OCI-LY1 (cell line): ENCODE measurements around the gene CHPF.

ENCODE experiments used
- H2AFZ ChIP-seq: fragments of 200-600 bp; sonication (generic), shearing (Covaris generic); 2 replicates; pipeline ENCODE4 v1.6.0; 2014; ENCODE audit warnings: antibody characterized with exemption, mild to moderate bottlenecking, low read length
- H3F3A ChIP-seq: fragments of 200-600 bp; sonication (generic), shearing (Covaris generic); 2 replicates; pipeline ENCODE4 v1.6.0; 2014; ENCODE audit warnings: mild to moderate bottlenecking, antibody characterized with exemption, low read length, moderate library complexity; ENCODE audit not compliant: insufficient read depth
- H3K27ac ChIP-seq: fragments of 200-600 bp; sonication (generic); 2 replicates; pipeline ENCODE4 v1.5.1; 2014; ENCODE audit warnings: low read length, mixed run types, mild to moderate bottlenecking, low read depth; ENCODE audit not compliant: poor library complexity, severe bottlenecking
- H3K27me3 ChIP-seq: fragments of 200-600 bp; sonication (generic); 2 replicates; pipeline ENCODE4 v1.6.0; 2014; ENCODE audit warnings: antibody characterized with exemption, mild to moderate bottlenecking, low read length, moderate library complexity; ENCODE audit not compliant: insufficient read depth
- H3K36me3 ChIP-seq: fragments of 200-600 bp; sonication (generic); 2 replicates; pipeline ENCODE4 v1.6.1; 2014; ENCODE audit warnings: mild to moderate bottlenecking, antibody characterized with exemption, low read length, moderate library complexity, mixed read lengths; ENCODE audit not compliant: insufficient read depth
- H3K4me1 ChIP-seq: fragments of 200-600 bp; sonication (generic); 2 replicates; pipeline ENCODE4 v1.5.1; 2014; ENCODE audit warnings: mild to moderate bottlenecking, low read length, moderate library complexity; ENCODE audit not compliant: insufficient read depth, severe bottlenecking
- H3K4me2 ChIP-seq: fragments of 200-600 bp; sonication (generic), shearing (Covaris generic); 2 replicates; pipeline ENCODE4 v1.6.1; 2014; ENCODE audit warnings: low read length
- H3K4me3 ChIP-seq: fragments of 200-600 bp; sonication (generic); 2 replicates; pipeline ENCODE4 v1.5.1; 2014; ENCODE audit warnings: low read length, low read depth, mild to moderate bottlenecking, mixed read lengths; ENCODE audit not compliant: poor library complexity, severe bottlenecking
- H3K79me2 ChIP-seq: fragments of 200-600 bp; shearing (Covaris generic); 2 replicates; pipeline ENCODE4 v1.6.1; 2016; ENCODE audit warnings: mixed run types, low read length, mixed read lengths; ENCODE audit not compliant: insufficient read depth
- H3K9ac ChIP-seq: fragments of 200-600 bp; sonication (generic), shearing (Covaris generic); 2 replicates; pipeline ENCODE4 v1.6.1; 2014; ENCODE audit warnings: mild to moderate bottlenecking, low read length, mixed read lengths
- H3K9me2 ChIP-seq: fragments of 200-600 bp; sonication (generic), shearing (Covaris generic); 2 replicates; pipeline ENCODE4 v1.6.1; 2014; ENCODE audit warnings: low read depth, mild to moderate bottlenecking, low read length, mixed read lengths
- H3K9me3 ChIP-seq: fragments of 200-600 bp; shearing (Covaris generic); 2 replicates; pipeline ENCODE4 v1.6.1; 2014; ENCODE audit warnings: low read length, mixed read lengths
- H4K20me1 ChIP-seq: fragments of 200-600 bp; sonication (generic), shearing (Covaris generic); 2 replicates; pipeline ENCODE4 v1.6.0; 2016; ENCODE audit warnings: mild to moderate bottlenecking, low read length; ENCODE audit not compliant: insufficient read depth
- EZH2 ChIP-seq: fragments of 200-600 bp; sonication (generic), shearing (Covaris generic); IDR thresholded peaks from 2 replicates; pipeline ENCODE4 v1.8.0; 2017; ENCODE audit warnings: borderline replicate concordance, mixed run types, mild to moderate bottlenecking, antibody characterized with exemption, low read length, moderate library complexity, mixed read lengths
- TF ChIP-seq, protein P1 (sequence below): fragments of 200-600 bp; sonication (generic), shearing (Covaris generic); IDR thresholded peaks from 2 replicates; pipeline ENCODE4 v1.5.1; 2017; ENCODE audit warnings: mild to moderate bottlenecking, antibody characterized with exemption, low read length, moderate library complexity, mixed read lengths

Gene CHPF

DNA sequence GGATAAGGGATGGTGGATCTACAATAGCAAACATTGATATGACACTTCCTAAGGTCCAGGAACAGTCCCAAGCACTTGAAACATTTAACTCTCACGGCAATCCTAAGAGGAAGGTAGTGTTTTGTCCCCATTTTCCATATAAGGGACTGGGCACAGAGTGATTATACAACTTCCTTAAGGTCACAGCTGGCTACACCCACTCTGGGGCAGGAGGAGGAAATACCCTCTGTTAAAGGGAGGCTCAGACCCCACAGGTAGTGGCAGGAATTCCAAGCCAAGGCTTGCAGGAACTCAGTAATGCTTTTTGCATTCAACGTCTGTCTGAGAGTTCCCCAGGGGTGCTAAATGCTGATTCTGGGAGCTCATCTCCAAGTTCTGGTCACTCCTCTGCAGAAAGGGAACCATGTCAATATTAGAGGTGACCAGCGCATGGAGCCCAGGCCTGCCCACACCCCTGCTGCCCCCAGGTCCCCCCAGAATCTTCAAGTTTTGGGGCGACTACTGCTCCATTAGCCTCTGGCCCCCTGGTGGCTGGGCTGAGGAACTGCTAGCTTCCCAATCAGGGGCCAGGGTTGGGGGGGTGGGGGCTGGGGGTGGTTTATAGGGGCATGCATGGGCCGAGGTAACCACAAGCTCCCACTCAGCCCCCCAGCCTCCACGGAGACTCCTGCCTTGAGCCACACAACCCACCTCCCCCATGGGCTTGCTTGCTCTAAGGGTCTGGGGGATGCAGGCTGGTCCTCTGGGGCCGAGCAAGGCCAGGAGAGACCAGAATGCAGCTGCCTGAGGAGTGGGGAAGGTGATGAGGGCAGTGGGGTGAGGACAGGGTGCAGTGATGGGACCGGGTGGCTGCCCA, 16.7 kb upstream of the CHPF start:
- H3K9me2 ChIP-seq = no peaks in the 10 kb centered on the region
- H2AFZ ChIP-seq = no peak overlapping the region
- no peaks in the 10 kb centered on the region for H3K79me2 ChIP-seq
- no peak overlapping the region for H3K27ac ChIP-seq
- H3K4me1 ChIP-seq = no peaks in the 10 kb centered on the region
- no peaks in the 10 kb centered on the region for H3K36me3 ChIP-seq
- H3K27me3 ChIP-seq = peaks cover 7% of the 10 kb centered on the region; the same call in 1 of the 2 replicates
- no peaks in the 10 kb centered on the region for H3F3A ChIP-seq
- H3K9ac ChIP-seq = no peak overlapping the region
- TF ChIP-seq, protein P1, sequence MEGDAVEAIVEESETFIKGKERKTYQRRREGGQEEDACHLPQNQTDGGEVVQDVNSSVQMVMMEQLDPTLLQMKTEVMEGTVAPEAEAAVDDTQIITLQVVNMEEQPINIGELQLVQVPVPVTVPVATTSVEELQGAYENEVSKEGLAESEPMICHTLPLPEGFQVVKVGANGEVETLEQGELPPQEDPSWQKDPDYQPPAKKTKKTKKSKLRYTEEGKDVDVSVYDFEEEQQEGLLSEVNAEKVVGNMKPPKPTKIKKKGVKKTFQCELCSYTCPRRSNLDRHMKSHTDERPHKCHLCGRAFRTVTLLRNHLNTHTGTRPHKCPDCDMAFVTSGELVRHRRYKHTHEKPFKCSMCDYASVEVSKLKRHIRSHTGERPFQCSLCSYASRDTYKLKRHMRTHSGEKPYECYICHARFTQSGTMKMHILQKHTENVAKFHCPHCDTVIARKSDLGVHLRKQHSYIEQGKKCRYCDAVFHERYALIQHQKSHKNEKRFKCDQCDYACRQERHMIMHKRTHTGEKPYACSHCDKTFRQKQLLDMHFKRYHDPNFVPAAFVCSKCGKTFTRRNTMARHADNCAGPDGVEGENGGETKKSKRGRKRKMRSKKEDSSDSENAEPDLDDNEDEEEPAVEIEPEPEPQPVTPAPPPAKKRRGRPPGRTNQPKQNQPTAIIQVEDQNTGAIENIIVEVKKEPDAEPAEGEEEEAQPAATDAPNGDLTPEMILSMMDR = peak; percentile 65
- TF ChIP-seq EZH2 = no peak
- H4K20me1 ChIP-seq = no peaks in the 10 kb centered on the region
- H3K9me3 ChIP-seq = no peaks in the 10 kb centered on the region
- no peak overlapping the region for H3K4me2 ChIP-seq
- no peak overlapping the region for H3K4me3 ChIP-seq

DNA sequence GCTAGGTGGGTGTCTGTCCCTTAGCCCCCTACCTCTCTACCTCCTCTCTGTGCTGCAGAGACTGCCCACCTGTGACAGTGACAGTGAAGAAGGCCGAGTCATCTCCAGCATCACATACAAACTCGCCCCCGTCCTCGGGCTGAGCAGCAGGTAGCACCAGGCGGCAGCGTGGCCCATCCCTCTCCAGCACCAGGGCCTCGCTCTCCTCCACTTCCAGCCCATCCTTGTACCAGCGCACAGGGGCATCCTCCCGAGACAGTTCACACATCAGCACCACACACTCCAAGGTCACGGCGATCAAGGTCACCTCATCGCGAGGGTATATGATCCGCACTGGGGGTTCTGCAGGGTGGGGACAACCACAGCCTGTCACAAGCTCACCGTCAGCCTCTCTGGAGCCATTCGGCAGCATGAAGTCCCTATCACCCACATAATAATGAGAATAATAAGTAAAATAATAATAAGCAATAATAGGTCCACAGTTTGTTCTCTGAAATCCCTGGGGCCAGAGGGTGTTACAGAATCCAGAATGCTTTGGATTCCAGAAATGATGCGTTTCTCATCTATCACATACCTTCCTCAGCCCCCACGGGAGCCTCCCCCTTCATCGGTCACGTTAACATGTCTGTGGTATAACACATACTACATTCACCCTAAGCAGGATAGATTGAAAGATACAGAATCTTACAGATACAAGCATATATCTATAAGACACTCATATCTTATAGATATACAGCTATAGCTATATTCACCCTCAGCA, 15.7 kb upstream of the CHPF start:
- Histone ChIP-seq H3K4me3 (no peak overlapping the region), H3K27me3 (peaks cover 6% of the 10 kb centered on the region; the same call in 1 of the 2 replicates), H3F3A (no peaks in the 10 kb centered on the region), H3K9me2 (no peaks in the 10 kb centered on the region), H3K36me3 (no peaks in the 10 kb centered on the region), H3K27ac (no peak overlapping the region), H2AFZ (no peak overlapping the region), H3K79me2 (no peaks in the 10 kb centered on the region), H3K9me3 (no peaks in the 10 kb centered on the region), H3K9ac (no peak overlapping the region), H3K4me1 (no peaks in the 10 kb centered on the region), H4K20me1 (no peaks in the 10 kb centered on the region), H3K4me2 (no peak overlapping the region)
- TF ChIP-seq, protein P1 = no peak
- no peak for TF ChIP-seq EZH2

DNA sequence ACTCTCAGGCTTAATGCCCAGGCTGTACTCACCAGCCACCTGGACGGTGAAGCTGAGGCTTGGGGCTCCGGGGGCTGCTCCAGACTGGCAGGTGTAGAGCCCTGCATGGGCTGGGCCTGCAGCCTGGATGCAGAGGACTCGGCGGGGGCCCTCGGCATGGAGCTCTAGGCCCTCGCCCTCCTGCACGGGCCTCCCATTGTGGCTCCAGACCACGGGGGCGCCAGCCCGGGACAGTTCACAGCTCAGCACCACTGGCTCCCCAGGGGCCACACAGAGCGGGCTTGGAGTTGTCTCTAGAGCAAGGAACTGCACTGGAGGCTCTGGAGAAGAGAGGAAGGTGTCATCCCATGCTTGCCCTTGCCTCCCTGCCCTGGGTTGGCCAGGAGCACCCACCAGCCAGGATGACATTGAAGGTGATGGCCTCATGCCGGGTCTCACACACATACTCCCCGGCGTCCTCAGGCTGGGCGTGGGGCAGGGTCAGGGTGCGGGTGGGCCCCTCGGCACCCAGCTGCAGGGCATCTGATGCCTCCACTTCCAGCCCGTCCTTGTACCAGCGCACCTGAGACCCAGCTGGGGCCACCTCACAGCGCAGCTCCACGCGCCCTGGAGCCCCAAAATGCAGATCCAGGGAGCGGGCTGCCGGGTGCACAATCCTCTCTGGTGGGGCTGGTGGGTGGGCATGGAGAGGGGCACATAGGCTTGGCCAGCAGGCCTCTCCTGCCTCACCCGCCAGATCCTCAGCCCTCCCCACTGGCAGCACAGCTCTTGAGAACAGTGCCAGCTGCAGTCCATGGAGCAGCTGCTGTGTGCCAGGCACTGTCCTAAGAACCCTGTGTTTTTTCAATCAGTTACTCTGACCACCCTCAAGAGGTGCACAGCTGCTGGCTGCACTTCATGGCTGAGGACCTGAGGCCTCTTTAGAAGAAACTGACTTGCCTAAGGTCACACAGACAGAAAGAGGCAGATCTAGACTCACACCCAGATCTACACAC, 14.5 kb upstream of the CHPF start:
- no peaks in the 10 kb centered on the region for H3K4me1 ChIP-seq
- no peak overlapping the region for H2AFZ ChIP-seq
- H3K79me2 ChIP-seq = no peaks in the 10 kb centered on the region
- H3K9me3 ChIP-seq = no peaks in the 10 kb centered on the region
- no peaks in the 10 kb centered on the region for H3K36me3 ChIP-seq
- no peaks in the 10 kb centered on the region for H4K20me1 ChIP-seq
- no peaks in the 10 kb centered on the region for H3K9me2 ChIP-seq
- H3K9ac ChIP-seq = no peak overlapping the region
- 0 out of 2 replicates have a peak, but pooled peaks cover 4% of the 10 kb centered on the region for H3K27me3 ChIP-seq
- no peak overlapping the region for H3K4me2 ChIP-seq
- no peaks in the 10 kb centered on the region for H3F3A ChIP-seq
- TF ChIP-seq, protein P1 = no peak
- TF ChIP-seq EZH2 = no peak
- H3K27ac ChIP-seq = no peak overlapping the region
- no peak overlapping the region for H3K4me3 ChIP-seq
